ENCODE results near the gene DNAJC27.

DNAJC27 gene

GRCh38 chr2:24899361-24899910 is 72.3 kb downstream of the DNAJC27 start:
- no peaks in the 10 kb centered on the region for H3K79me2 ChIP-seq (ENCODE audit: control insufficient read depth, insufficient read depth, low read length, poor library complexity)
- no peak overlapping the region for H3K23ac ChIP-seq (ENCODE audit: low read length)
- no peak overlapping the region for H3K14ac ChIP-seq (ENCODE audit: low read length)
- no peak overlapping the region for H3K4me3 ChIP-seq (ENCODE audit: low read depth, low read length)
- no peak overlapping the region for H2BK5ac ChIP-seq (ENCODE audit: low read depth, low read length, poor library complexity)
- no peak overlapping the region for H3K27ac ChIP-seq (ENCODE audit: low read depth, low read length)
- no peak overlapping the region for H4K12ac ChIP-seq (ENCODE audit: low read depth, low read length)
- H3K4me2 ChIP-seq (ENCODE audit: low read length), result no peak overlapping the region
- no peak for DNase-seq
- H3K18ac ChIP-seq (ENCODE audit: low read length), result no peak overlapping the region
- no peaks in the 10 kb centered on the region for H3K4me1 ChIP-seq (ENCODE audit: control insufficient read depth in 1 of 2, insufficient read depth in 2 of 2, low read length in 2 of 2)
- no peak overlapping the region for H2BK12ac ChIP-seq (ENCODE audit: low read length)
- no peak overlapping the region for H4K91ac ChIP-seq (ENCODE audit: low read depth, low read length)
- peaks cover 5% of the 10 kb centered on the region for H3K9me3 ChIP-seq (ENCODE audit: insufficient read depth, low read depth, low read length)
- no peak overlapping the region for H3K4ac ChIP-seq (ENCODE audit: low read depth, low read length)
- H3K9ac ChIP-seq (ENCODE audit: low read length), result no peak overlapping the region
- H2AK5ac ChIP-seq (ENCODE audit: low read length), result no peak overlapping the region
- no CpG with 5 or more reads among the region's 7 CpGs for WGBS (ENCODE audit: extremely low coverage, insufficient coverage, insufficient read length)
- no peak overlapping the region for H4K8ac ChIP-seq (ENCODE audit: low read depth, low read length)
- H3K79me1 ChIP-seq (ENCODE audit: low read length), result no peaks in the 10 kb centered on the region
- H2AFZ ChIP-seq (ENCODE audit: insufficient read depth, low read length, poor library complexity), result no peak overlapping the region
- H3K27me3 ChIP-seq (ENCODE audit: insufficient read depth, low read length), result no peaks in the 10 kb centered on the region
- no peaks in the 10 kb centered on the region for H3K36me3 ChIP-seq (ENCODE audit: control insufficient read depth in 1 of 2, insufficient read depth in 2 of 2, low read length in 2 of 2)
- H2BK120ac ChIP-seq (ENCODE audit: insufficient read depth, low read length, poor library complexity), result no peak overlapping the region

GRCh38 chr2:24898122-24899109 is 73.3 kb downstream of the DNAJC27 start:
- peaks cover 7% of the 10 kb centered on the region for H3K9me3 ChIP-seq (ENCODE audit: insufficient read depth, low read depth, low read length)
- H4K12ac ChIP-seq (ENCODE audit: low read depth, low read length), result no peak overlapping the region
- H3K27ac ChIP-seq (ENCODE audit: low read depth, low read length), result no peak overlapping the region
- no peak overlapping the region for H2AK5ac ChIP-seq (ENCODE audit: low read length)
- no peak overlapping the region for H4K8ac ChIP-seq (ENCODE audit: low read depth, low read length)
- no peaks in the 10 kb centered on the region for H3K4me1 ChIP-seq (ENCODE audit: control insufficient read depth in 1 of 2, insufficient read depth in 2 of 2, low read length in 2 of 2)
- no peak overlapping the region for H4K91ac ChIP-seq (ENCODE audit: low read depth, low read length)
- no peak for DNase-seq
- no peak overlapping the region for H2BK120ac ChIP-seq (ENCODE audit: insufficient read depth, low read length, poor library complexity)
- no peak overlapping the region for H2BK5ac ChIP-seq (ENCODE audit: low read depth, low read length, poor library complexity)
- no peak overlapping the region for H2AFZ ChIP-seq (ENCODE audit: insufficient read depth, low read length, poor library complexity)
- no peak overlapping the region for H3K4me3 ChIP-seq (ENCODE audit: low read depth, low read length)
- no peaks in the 10 kb centered on the region for H3K36me3 ChIP-seq (ENCODE audit: control insufficient read depth in 1 of 2, insufficient read depth in 2 of 2, low read length in 2 of 2)
- no peak overlapping the region for H3K9ac ChIP-seq (ENCODE audit: low read length)
- no peak overlapping the region for H3K23ac ChIP-seq (ENCODE audit: low read length)
- no peak overlapping the region for H2BK12ac ChIP-seq (ENCODE audit: low read length)
- H3K79me2 ChIP-seq (ENCODE audit: control insufficient read depth, insufficient read depth, low read length, poor library complexity), result no peaks in the 10 kb centered on the region
- no CpG with 5 or more reads among the region's 30 CpGs for WGBS (ENCODE audit: extremely low coverage, insufficient coverage, insufficient read length)
- H3K18ac ChIP-seq (ENCODE audit: low read length), result no peak overlapping the region
- no peaks in the 10 kb centered on the region for H3K27me3 ChIP-seq (ENCODE audit: insufficient read depth, low read length)
- no peaks in the 10 kb centered on the region for H3K79me1 ChIP-seq (ENCODE audit: low read length)
- no peak overlapping the region for H3K4ac ChIP-seq (ENCODE audit: low read depth, low read length)
- no peak overlapping the region for H3K14ac ChIP-seq (ENCODE audit: low read length)
- H3K4me2 ChIP-seq (ENCODE audit: low read length), result no peak overlapping the region

GRCh38 chr2:24894750-24895149 is 77.0 kb downstream of the DNAJC27 start:
- no peaks in the 10 kb centered on the region for H3K36me3 ChIP-seq (ENCODE audit: control insufficient read depth in 1 of 2, insufficient read depth in 2 of 2, low read length in 2 of 2)
- no peak overlapping the region for H3K9ac ChIP-seq (ENCODE audit: low read length)
- peaks cover 7% of the 10 kb centered on the region for H3K9me3 ChIP-seq (ENCODE audit: insufficient read depth, low read depth, low read length)
- no CpG with 5 or more reads among the region's 3 CpGs for WGBS (ENCODE audit: extremely low coverage, insufficient coverage, insufficient read length)
- no peaks in the 10 kb centered on the region for H3K79me2 ChIP-seq (ENCODE audit: control insufficient read depth, insufficient read depth, low read length, poor library complexity)
- H3K23ac ChIP-seq (ENCODE audit: low read length), result no peak overlapping the region
- H3K14ac ChIP-seq (ENCODE audit: low read length), result no peak overlapping the region
- H2BK120ac ChIP-seq (ENCODE audit: insufficient read depth, low read length, poor library complexity), result no peak overlapping the region
- no peak overlapping the region for H3K4me2 ChIP-seq (ENCODE audit: low read length)
- no peak overlapping the region for H2BK5ac ChIP-seq (ENCODE audit: low read depth, low read length, poor library complexity)
- no peak overlapping the region for H3K18ac ChIP-seq (ENCODE audit: low read length)
- no peak overlapping the region for H2BK12ac ChIP-seq (ENCODE audit: low read length)
- H4K8ac ChIP-seq (ENCODE audit: low read depth, low read length), result no peak overlapping the region
- no peaks in the 10 kb centered on the region for H3K27me3 ChIP-seq (ENCODE audit: insufficient read depth, low read length)
- H3K4ac ChIP-seq (ENCODE audit: low read depth, low read length), result no peak overlapping the region
- no peaks in the 10 kb centered on the region for H3K79me1 ChIP-seq (ENCODE audit: low read length)
- no peaks in the 10 kb centered on the region for H3K4me1 ChIP-seq (ENCODE audit: control insufficient read depth in 1 of 2, insufficient read depth in 2 of 2, low read length in 2 of 2)
- H3K4me3 ChIP-seq (ENCODE audit: low read depth, low read length), result no peak overlapping the region
- DNase-seq, result no peak
- H4K91ac ChIP-seq (ENCODE audit: low read depth, low read length), result no peak overlapping the region
- H2AK5ac ChIP-seq (ENCODE audit: low read length), result no peak overlapping the region
- no peak overlapping the region for H3K27ac ChIP-seq (ENCODE audit: low read depth, low read length)
- H2AFZ ChIP-seq (ENCODE audit: insufficient read depth, low read length, poor library complexity), result no peak overlapping the region
- no peak overlapping the region for H4K12ac ChIP-seq (ENCODE audit: low read depth, low read length)

- Histone ChIP-seq H3K23ac (ENCODE audit: low read length) (no peak overlapping the region), H4K8ac (ENCODE audit: low read depth, low read length) (no peak overlapping the region), H3K79me1 (ENCODE audit: low read length) (no peaks in the 10 kb centered on the region), H2AK5ac (ENCODE audit: low read length) (no peak overlapping the region), H3K9ac (ENCODE audit: low read length) (no peak overlapping the region), H4K12ac (ENCODE audit: low read depth, low read length) (no peak overlapping the region), H3K4me3 (ENCODE audit: low read depth, low read length) (no peak overlapping the region), H2AFZ (ENCODE audit: insufficient read depth, low read length, poor library complexity) (no peak overlapping the region), H3K27ac (ENCODE audit: low read depth, low read length) (no peak overlapping the region), H3K18ac (ENCODE audit: low read length) (no peak overlapping the region), H3K4me1 (ENCODE audit: control insufficient read depth in 1 of 2, insufficient read depth in 2 of 2, low read length in 2 of 2) (no peaks in the 10 kb centered on the region), H3K4me2 (ENCODE audit: low read length) (no peak overlapping the region), H2BK12ac (ENCODE audit: low read length) (no peak overlapping the region), H3K36me3 (ENCODE audit: control insufficient read depth in 1 of 2, insufficient read depth in 2 of 2, low read length in 2 of 2) (no peaks in the 10 kb centered on the region), H3K9me3 (ENCODE audit: insufficient read depth, low read depth, low read length) (peaks cover 6% of the 10 kb centered on the region), H3K14ac (ENCODE audit: low read length) (no peak overlapping the region), H2BK120ac (ENCODE audit: insufficient read depth, low read length, poor library complexity) (no peak overlapping the region), H4K91ac (ENCODE audit: low read depth, low read length) (no peak overlapping the region), H3K27me3 (ENCODE audit: insufficient read depth, low read length) (no peaks in the 10 kb centered on the region), H3K4ac (ENCODE audit: low read depth, low read length) (no peak overlapping the region), H3K79me2 (ENCODE audit: control insufficient read depth, insufficient read depth, low read length, poor library complexity) (no peaks in the 10 kb centered on the region), H2BK5ac (ENCODE audit: low read depth, low read length, poor library complexity) (no peak overlapping the region)
- no CpG with 5 or more reads among the region's 3 CpGs for WGBS (ENCODE audit: extremely low coverage, insufficient coverage, insufficient read length)
- DNase-seq, result no peak
Observed at GRCh38 chr2:24893934-24894333, 77.8 kb downstream of the DNAJC27 start.

Measured in trophoblast cell (in vitro differentiated cells and primary cell).